Osteocyte (in vitro differentiated cells): Measurements from ENCODE around the gene SINHCAF. TPM values are rescaled to one million over a fixed set of nuclear protein-coding genes. Genes with fewer than 3 reads are reported as not detected.

Experiments
- DNase-seq: peaks from one replicate; pipeline ENCODE4 v3.0.0; 2021; ENCODE audit warnings: mixed read lengths; ENCODE audit not compliant: unreplicated experiment; ENCODE audit errors: extremely low spot score
- H3K27ac Mint-ChIP-seq: one replicate; pipeline ENCODE4 v1.8.0; 2021; ENCODE audit warnings: mild to moderate bottlenecking, mixed read lengths; ENCODE audit not compliant: unreplicated experiment
- H3K27me3 Mint-ChIP-seq: one replicate; pipeline ENCODE4 v1.8.0; 2021; ENCODE audit warnings: mixed read lengths; ENCODE audit not compliant: unreplicated experiment
- H3K36me3 Mint-ChIP-seq: one replicate; pipeline ENCODE4 v1.8.0; 2021; ENCODE audit warnings: mixed read lengths; ENCODE audit not compliant: unreplicated experiment
- H3K4me1 Mint-ChIP-seq: one replicate; pipeline ENCODE4 v1.8.0; 2021; ENCODE audit warnings: mixed read lengths; ENCODE audit not compliant: unreplicated experiment
- H3K4me3 Mint-ChIP-seq: one replicate; pipeline ENCODE4 v1.8.0; 2021; ENCODE audit warnings: mild to moderate bottlenecking, moderate library complexity, mixed read lengths; ENCODE audit not compliant: unreplicated experiment
- H3K9me3 Mint-ChIP-seq: one replicate; pipeline ENCODE4 v1.8.0; 2021; ENCODE audit warnings: mixed read lengths; ENCODE audit not compliant: unreplicated experiment
- total RNA-seq: library from RNA; stranded (reverse); gene quantifications from 2 replicates; pipeline ENCODE4 v1.2.1, GENCODE V29; 2021
- TF ChIP-seq, protein P1 (sequence below): fragments of 200-600 bp; sonication (generic); IDR thresholded peaks from 2 replicates; pipeline ENCODE4 v1.5.0; 2021; ENCODE audit warnings: antibody characterized with exemption, mild to moderate bottlenecking, moderate library complexity

SINHCAF gene
- total RNA-seq, 1 donor from 2014 or later, result 41.1 TPM

DNA sequence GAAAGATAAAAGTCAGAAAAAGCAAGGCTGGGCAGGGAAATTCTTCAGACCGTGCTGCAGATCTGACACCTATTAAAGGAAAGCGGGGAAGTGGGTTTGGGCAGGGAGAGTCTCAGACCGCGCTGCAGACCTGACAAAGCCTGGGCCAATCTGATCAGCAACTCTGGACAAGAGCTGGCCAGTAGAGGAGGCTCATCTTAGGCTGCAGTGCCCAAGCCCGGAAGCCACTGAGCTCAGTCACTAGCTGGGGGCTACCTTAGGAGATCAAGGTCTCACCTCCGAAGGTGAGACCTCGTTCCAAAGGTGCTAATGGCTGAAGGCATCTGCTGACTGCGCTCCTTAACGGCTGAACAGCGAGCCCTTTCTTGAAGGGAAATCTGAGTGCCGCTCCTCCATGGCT lies 60.2 kb downstream of the SINHCAF start:
- no peak overlapping the region for H3K27ac Mint-ChIP-seq
- no peaks in the 10 kb centered on the region for H3K4me1 Mint-ChIP-seq
- no peaks in the 10 kb centered on the region for H3K36me3 Mint-ChIP-seq
- no peak overlapping the region for H3K4me3 Mint-ChIP-seq
- DNase-seq, result no peak
- no peaks in the 10 kb centered on the region for H3K9me3 Mint-ChIP-seq
- TF ChIP-seq, protein P1, sequence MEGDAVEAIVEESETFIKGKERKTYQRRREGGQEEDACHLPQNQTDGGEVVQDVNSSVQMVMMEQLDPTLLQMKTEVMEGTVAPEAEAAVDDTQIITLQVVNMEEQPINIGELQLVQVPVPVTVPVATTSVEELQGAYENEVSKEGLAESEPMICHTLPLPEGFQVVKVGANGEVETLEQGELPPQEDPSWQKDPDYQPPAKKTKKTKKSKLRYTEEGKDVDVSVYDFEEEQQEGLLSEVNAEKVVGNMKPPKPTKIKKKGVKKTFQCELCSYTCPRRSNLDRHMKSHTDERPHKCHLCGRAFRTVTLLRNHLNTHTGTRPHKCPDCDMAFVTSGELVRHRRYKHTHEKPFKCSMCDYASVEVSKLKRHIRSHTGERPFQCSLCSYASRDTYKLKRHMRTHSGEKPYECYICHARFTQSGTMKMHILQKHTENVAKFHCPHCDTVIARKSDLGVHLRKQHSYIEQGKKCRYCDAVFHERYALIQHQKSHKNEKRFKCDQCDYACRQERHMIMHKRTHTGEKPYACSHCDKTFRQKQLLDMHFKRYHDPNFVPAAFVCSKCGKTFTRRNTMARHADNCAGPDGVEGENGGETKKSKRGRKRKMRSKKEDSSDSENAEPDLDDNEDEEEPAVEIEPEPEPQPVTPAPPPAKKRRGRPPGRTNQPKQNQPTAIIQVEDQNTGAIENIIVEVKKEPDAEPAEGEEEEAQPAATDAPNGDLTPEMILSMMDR, result no peak
- H3K27me3 Mint-ChIP-seq, result no peaks in the 10 kb centered on the region

DNA sequence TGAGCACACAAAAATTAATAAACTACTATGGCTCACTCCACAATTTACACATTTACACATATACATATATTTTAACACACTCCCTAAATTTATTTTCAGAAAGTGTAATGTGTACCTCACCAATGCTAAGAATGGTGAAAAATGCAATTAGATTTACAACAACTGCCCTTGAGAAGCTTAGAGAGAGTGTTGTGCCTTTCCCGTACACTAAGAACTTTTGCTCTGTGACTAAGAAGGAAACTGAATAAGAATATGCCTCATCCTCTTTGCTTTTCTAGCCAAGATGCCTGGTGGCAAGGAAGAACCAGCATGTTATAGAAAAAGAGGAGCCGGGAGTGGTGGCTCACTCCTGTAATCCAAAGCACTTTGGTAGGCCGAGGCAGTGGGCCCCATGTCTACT lies 62.3 kb downstream of the SINHCAF start:
- H3K27me3 Mint-ChIP-seq, result no peaks in the 10 kb centered on the region
- no peaks in the 10 kb centered on the region for H3K9me3 Mint-ChIP-seq
- TF ChIP-seq, protein P1, result no peak
- H3K27ac Mint-ChIP-seq, result no peak overlapping the region
- H3K4me1 Mint-ChIP-seq, result no peaks in the 10 kb centered on the region
- no peak overlapping the region for H3K4me3 Mint-ChIP-seq
- no peak for DNase-seq
- no peaks in the 10 kb centered on the region for H3K36me3 Mint-ChIP-seq

DNA sequence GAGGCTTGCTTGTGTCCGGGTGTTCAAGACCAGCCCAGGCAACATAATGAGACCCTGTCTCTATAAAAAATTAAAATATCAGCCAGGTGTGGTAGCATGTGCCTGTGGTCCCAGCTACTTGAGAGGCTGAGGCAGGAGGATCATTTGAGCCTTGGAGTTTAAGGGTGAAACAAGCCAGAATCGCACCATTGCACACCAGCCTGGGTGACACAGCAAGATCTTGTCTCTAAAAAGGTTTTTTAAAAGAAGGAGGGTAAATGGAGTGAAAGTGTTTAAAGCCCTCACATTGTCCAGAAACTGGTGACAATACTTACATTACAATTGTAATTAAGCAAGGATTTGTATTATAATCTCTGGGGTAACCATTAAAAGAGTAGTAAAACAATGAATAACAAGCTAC lies 64.2 kb downstream of the SINHCAF start:
- Mint-ChIP-seq H3K4me3 (no peak overlapping the region), H3K4me1 (no peaks in the 10 kb centered on the region), H3K27ac (no peak overlapping the region), H3K9me3 (no peaks in the 10 kb centered on the region), H3K36me3 (no peaks in the 10 kb centered on the region), H3K27me3 (peaks cover 5% of the 10 kb centered on the region)
- DNase-seq, result no peak
- TF ChIP-seq, protein P1, result no peak

DNA sequence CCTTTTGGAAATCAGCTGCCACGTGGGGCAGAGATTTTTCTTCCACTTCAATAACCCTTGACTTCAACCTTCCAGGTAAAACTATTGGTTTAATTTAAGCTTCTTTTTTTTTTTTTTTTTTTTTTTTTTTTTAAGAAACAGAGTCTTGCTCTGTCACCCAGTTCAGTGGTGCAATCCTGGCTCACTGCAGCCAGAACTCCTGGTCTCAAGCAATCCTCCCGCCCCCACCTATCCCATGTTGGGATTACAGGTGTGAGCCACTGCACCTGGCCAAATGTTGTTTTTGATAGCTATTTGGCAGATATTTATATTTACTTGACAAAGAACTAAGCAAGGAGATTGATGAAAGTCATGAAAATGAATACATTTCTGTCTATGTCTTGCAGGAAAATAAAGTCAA lies 65.1 kb downstream of the SINHCAF start:
- Mint-ChIP-seq H3K4me1 (no peaks in the 10 kb centered on the region), H3K4me3 (no peak overlapping the region), H3K27me3 (peaks cover 14% of the 10 kb centered on the region), H3K9me3 (no peaks in the 10 kb centered on the region), H3K27ac (no peak overlapping the region), H3K36me3 (no peaks in the 10 kb centered on the region)
- TF ChIP-seq, protein P1, result no peak
- DNase-seq, result no peak

DNA sequence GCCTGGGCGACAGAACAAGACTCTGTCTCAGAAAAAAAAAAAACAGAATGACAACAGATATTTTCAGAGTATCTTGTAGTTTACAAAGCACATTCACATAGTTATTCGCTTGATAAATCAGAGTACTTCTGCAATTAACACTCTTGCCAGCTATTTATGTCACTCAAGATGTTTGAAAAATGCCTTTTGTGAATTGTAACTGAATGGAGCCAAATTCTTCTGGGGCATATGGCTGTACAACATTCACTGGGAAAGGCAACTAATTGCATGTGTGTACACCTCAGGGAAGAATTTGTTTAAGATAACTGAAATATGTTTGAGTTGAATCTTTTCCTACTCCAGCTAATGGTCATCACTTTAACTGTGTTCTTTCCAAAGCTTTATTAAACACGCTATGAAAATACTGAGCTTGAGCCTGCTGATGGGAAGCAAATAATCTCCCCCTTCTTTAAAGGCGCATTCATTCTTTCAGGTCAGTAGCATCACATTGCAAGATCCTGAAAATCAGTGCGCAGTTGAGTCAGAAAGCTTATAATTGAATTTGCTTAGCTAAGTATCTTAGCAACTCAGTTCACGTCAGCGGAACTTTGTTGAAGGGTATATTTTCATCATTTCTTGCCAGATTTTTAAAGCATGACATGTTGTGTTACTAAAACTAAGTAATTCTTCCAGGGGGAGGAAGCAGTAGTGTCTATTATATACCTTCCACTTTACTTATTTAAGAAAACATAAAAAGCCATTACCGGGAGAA lies 66.6 kb downstream of the SINHCAF start:
- H3K36me3 Mint-ChIP-seq, result no peaks in the 10 kb centered on the region
- H3K9me3 Mint-ChIP-seq, result no peaks in the 10 kb centered on the region
- peaks cover 20% of the 10 kb centered on the region for H3K27me3 Mint-ChIP-seq
- H3K4me1 Mint-ChIP-seq, result no peaks in the 10 kb centered on the region
- DNase-seq, result no peak
- TF ChIP-seq, protein P1, result no peak
- no peak overlapping the region for H3K4me3 Mint-ChIP-seq
- no peak overlapping the region for H3K27ac Mint-ChIP-seq
